Left colon (tissue), 2 donors: ENCODE measurements around the gene RAD51B. TPM values are rescaled to one million over a fixed set of nuclear protein-coding genes. Genes with fewer than 3 reads are reported as not detected.
A peak's percentile ranks its signal among the peaks of the same experiment; 100 is the strongest.

ENCODE experiments used
- ATAC-seq: fragments of 200-7000 bp; cut with Tn5 transposase; one replicate; pipeline ENCODE4 v1.9.1; 2020; ENCODE audit warnings: mild to moderate bottlenecking, moderate library complexity
- DNase-seq, 2 donors: peaks; one replicate each; pipeline ENCODE4 v3.0.0-alpha.2; 2020
- intact Hi-C, 2 donors: fragments of 100-400 bp; cut with DNase I in 1 of 2; cut with micrococcal nuclease in 1 of 2; formaldehyde crosslinking; loops; one replicate each; pipeline versions ENCODE4 v1.11.2 to v1.14.0; 2022; cut with DNase I, micrococcal nuclease
- total RNA-seq, 2 donors: library from RNA; stranded (reverse); fragmentation: NEBNext Ultra II Directional; extraction: Animal tissue kit (Norgen Biotek cat#: 25700); gene quantifications; one replicate each; pipeline ENCODE4 v1.2.1, GENCODE V29; 2021
- donor health status: DM: no; HTN: no; CAD: no.
- donor health status: DM: yes; HTN: yes; CAD: no.

The RAD51B gene
- total RNA-seq, 2 donors from 2014 or later = 13.7 to 16.8 TPM

DNA sequence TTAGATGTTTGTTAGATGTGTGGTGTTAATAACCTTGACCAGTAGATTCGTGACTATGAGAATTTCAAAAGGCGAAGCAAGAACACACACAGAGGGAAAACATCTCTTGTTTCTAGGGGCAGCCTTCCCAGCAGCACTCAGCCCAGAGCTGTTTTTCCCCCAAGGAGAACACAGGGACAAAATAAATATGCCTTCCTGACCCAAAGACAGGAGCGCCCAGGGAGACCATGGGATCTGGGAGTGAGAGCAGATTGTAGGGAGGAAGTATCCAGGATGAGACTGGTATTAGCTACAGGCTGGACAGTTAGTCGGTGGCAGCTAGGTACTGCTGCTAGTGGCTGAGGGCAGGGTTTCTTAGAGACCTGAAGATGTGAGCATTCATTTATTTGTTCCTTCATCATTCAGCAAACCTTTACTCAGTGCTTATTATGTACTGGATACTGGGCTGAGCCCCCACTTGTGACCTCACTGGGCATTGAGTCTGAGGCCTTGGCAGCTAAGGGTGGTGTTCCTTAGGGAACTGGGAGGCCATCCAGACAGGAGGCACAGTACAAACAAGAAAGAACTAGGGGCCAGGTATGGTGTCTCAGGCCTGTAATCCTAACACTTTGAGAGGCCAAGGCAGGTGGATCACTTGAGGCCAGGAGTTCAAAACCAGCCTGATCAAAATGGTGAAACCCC lies 503.5 kb downstream of the RAD51B start:
- ATAC-seq (no peak), DNase-seq (no peak)
- intact Hi-C loops = no loop called here

DNA sequence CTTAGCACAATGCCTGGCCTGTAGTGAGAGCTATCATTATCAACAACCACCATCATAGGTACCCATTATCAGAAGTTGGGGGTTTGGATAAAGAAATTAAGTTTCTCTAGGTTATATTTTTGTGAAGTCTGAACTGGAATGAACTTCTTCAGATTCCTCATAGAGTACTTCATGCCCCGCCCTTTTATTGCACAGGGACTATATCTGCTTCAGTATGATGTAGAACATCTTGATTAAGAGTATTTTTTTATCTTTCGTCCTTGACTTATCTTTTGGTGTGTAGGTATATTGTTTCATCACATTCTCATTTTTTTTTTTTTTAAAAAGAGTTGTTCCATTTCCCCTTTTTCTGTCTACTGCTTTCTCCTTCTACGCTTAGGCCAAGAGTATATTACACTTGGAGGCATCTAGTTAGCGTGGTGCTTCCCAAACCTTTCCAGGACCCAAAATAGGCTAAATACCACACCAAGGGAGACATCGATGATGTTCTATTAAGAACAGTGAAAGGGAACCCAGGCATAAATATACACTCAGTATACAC lies 505.8 kb downstream of the RAD51B start:
- intact Hi-C loops = no loop called here
- ATAC-seq = peak; percentile 62
- DNase-seq = no peak

DNA sequence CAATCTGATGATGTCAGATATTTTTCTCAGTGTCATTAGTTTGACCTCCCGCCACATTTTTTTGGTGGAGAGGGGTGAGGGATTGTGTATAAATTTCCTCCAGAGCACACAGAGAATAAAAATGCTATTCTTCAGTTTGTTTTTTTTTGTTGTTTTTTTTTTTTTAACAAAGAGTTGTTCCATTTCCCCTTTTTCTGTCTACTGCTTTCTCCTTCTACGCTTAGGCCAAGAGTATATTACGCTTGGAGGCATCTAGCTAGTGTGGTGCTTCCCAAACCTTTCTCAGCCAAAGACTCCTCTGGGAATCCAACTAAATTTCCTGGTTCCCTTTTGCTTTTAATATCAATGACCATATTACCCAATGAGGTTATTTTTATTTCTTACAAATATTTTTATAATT lies 507.7 kb downstream of the RAD51B start:
- intact Hi-C loops = no loop called here
- ATAC-seq = no peak
- no peak for DNase-seq

DNA sequence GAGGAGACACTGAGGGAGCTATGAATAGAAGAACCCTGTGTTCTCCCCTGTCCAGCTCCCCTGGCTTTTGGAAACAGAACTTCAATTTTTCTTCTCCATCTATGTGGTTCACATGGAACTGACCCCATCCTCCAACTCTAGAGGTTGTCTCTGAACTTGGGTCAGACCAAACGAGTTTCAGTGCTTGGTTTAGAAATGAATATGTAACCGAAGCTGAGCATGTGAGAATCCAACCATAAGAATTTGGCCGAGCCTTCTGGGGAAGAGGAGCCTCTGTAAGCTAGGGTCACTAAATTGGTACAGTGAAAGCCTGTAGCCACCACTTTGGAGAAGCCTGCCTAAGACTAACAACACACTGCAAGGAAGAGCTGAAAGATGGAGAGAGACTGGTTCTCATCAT lies 508.9 kb downstream of the RAD51B start:
- intact Hi-C loops = no loop called here
- DNase-seq = no peak
- no peak for ATAC-seq

DNA sequence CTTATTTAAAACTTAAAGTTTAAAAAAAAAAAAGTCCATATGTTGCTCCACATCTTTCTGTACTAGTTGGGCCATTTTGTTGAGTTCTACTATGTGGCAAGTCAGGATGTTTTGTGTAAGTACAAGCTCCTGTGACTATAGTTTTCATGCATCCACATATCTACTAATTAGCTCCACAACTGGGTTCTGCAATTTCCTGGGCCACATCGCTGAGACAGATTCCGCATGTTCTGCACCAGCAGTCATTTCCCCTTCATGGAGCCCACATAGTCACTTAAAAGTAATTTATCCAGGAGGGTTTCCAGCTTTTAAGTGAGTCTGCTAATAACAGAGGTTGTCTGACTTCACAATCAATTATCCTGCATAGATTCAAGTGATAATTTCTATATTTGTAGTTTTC lies 511.8 kb downstream of the RAD51B start:
- ATAC-seq = no peak
- no peak for DNase-seq
- intact Hi-C loops = no loop called here

DNA sequence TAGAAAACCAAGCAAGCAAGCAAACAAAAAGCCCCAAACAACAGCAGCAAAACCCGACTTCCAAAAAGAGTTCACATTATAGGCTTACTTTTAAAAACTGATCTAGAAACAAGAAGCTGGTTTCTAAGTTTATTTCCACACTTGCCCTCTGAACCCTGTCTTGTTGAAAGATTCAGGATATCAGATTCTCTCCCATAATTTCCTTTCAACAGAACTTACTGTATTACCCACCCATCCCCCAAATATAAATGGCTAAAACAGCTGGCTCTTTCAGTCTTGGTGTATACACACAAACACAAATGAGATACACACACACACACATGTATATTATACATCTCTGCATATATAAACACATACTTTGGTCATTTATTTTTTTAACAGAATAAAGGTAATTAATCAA lies 512.4 kb downstream of the RAD51B start:
- intact Hi-C loops = no loop called here

DNA sequence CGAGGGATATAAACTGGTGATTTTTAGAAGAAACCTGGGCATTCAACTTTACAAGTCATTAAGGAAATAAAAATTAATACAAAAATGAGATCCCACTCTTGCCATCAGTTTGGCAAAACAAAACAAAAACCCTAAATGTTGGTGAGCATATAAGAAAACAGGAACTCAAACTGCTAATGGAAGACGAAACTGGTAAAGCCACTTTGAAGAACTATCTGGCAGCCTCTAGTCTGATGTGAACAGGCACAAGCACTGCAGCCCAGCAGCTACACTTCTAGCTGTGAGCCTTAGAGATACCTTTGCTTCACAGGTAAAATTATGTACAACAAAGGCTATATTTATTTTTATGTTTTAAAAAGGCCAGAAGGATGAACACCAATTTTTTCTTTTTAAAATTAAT lies 513.7 kb downstream of the RAD51B start:
- ATAC-seq (no peak), DNase-seq (no peak)
- intact Hi-C loops = no loop called here

More for the DNA sequence above, 512.4 kb downstream of the RAD51B start:
- no peak for DNase-seq
- no peak for ATAC-seq

DNA sequence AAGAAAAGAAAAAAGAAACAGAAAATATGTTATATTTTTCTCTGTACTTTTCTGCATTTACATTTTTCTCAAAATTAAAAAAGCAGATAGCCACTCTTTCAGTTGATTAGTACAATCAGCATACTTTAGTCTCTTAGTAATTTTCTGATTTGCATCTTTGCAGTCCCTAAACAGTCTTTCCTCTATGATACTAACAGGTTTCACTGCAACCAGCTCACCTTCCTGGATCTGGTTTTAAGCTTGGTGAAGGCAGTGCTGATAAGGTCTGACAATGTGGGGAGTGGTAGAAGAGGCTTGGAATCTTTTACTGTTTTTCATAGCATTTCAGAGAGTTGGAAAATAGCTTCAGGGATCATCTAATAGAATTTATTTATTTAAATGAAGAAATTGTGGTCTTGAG lies 515.7 kb downstream of the RAD51B start:
- intact Hi-C loops = no loop called here
- DNase-seq (no peak), ATAC-seq (no peak)

DNA sequence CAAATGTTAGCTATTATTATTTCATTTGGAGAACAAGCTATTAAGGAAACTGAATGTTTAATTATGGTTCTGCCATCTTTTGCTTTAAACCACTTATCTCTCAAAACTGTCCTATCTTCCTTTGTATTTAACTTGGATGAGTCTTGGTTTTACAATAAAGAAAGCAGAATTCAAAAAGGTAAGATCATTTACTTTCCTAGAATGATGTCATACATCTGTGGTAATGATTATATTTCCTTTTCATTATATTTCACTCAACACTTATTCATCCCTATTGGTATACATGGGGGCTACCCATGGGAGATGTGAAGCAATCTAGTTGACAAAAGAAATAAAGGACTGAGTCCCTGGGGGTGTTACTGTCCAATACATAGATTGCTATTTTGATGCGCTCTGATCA lies 516.6 kb downstream of the RAD51B start:
- DNase-seq = no peak
- intact Hi-C loops = no loop called here
- no peak for ATAC-seq

DNA sequence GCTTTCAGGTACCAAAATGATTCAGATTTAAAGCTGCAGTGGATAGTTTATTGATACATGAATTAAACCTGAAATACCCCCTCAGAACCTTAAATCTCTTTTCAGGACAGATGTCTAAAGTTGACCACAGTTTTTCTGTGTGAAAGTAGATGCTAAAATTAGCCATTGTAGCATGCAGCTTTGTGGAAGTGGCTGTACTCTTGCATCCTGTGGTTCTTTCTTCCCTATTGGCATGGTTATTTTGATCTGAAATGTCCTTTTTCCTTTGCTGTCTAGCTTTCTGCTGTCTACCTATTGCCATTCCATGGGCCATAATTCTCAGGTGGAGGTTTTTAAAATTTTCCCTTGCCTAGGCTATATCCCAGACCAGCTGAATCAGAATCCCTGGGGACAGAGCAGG lies 517.7 kb downstream of the RAD51B start:
- DNase-seq = no peak
- intact Hi-C loops = no loop called here
- no peak for ATAC-seq

DNA sequence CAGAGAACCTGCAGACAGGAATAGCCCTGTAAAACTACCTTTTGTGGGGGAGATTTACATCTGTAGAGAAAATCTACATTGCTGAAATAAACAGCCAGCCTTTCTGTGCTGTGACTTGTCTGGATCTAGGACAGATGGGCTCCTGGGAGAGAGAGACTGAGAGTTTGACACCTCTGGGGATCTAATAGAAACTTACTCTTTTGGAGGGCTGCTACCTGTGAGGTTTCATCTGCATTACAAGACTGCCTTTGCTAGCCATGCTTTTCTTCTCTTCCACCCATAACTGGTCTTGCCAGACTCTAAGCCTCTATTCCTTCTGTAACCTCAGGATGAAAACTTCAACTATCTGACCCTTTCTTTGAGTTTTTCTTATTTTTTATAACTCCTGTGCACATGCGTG lies 520.7 kb downstream of the RAD51B start:
- DNase-seq (no peak), ATAC-seq (no peak)
- intact Hi-C loops = no loop called here

DNA sequence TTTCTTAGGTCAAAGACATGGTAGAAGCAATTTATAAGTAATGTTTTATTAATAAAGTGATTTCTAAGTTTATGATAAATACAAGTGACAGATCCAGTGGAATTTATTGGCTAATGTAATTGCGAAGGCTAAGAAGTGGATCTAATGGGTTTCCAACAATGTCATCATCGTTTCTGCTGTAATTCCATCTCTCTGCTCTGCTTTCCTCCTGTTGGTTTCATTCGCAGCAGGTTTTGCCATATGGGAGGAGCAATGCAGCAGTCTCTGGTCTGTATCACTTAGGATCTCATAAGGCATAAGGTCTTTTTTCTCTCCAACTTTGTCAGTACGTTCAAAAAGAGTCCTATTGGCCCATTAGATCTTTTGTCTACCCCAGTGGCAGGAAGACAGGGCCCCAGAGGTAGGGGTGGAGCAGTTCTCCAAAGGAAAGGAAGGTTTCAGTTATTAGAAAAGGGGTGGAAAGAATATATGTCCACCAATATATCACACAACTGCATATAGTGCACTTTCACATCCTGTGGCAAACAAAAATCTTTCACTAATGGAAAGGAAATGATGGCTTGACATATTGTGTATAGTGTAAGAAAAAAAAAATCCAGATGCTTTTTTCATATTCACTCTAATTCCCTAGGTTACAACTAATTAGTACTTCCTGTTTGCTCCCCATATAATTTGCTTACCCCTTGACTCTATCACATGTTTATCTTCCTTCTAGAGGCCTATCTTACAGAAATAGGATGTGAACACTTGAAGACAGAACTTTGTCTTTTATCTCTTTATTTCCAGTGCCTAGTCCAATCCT lies 522.0 kb downstream of the RAD51B start:
- no peak for ATAC-seq
- intact Hi-C loops = no loop called here
- no peak for DNase-seq

DNA sequence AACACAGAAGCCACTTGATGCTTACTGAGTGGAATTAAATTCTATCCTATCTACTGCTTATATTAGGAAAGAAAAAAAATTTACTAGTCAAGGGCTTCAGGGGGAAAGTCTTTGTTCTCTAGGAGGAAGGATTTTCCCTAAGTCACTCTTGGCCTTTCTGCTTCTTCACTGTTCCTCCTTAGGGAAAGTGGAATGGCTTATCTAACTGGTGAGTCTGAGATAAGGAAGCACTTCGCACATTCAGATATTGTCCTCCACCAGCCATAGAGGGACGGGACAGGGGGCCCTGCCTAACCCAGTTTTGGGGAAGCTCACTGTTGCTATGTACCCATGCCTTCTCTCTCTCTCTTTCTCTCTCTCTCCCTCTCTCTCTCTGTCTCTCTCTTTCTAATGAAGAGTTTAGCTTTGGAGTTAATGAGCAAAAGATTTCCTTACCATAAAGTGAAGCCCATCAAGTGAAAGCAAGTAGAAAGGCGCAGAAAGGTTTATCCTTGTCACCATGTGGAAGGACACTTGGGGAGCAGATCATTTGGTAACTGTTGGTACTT lies 522.7 kb downstream of the RAD51B start:
- intact Hi-C loops = no loop called here
- ATAC-seq = no peak
- DNase-seq = no peak

DNA sequence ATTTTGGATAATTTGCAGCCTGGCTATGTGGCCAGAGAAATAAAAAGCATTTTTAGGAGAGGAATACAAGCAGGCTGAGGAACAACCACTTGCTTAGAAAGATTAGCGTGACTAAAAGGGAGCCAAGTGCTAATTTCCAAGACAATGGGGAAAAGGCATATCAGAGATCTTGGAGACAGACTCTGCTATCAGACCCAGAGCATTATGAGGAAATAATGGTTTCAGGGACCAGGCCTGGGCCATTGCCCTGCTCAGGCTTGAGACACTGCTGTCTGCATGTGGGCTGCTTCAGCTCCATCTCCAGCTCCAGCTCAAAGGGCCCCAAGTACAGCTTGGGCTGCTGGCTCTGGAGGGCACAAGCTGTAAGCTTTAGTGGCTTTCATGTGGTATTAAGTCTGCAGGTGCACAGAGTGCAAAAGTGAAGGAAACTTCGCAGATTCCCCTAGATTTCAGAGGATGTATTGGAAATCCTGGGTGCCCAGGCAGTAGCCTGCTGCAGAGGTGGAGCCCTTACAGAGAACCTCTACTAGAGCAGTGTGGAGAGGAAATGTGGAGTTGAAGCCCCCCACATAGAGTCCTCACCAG lies 524.0 kb downstream of the RAD51B start:
- intact Hi-C loops = no loop called here
- no peak for DNase-seq
- ATAC-seq = no peak

DNA sequence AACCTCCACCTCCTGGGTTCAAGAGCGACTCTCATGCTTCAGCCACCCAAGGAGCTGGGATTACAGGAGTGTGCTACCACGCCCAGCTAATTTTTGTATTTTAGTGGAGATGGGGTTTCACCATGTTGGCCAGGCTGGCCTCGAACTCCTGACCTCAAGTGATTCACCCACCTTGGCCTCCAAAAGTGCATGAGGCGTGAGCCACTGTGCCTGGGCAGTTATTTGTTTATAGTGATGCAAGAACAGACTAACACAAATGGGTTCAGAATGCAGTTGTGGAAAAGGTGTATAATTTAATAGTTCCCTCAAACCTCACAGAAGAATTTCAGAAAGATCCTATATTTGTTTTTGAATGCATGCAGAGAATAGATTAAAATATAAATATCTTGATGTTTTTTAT lies 526.2 kb downstream of the RAD51B start:
- no peak for DNase-seq
- no peak for ATAC-seq
- intact Hi-C loops = no loop called here

DNA sequence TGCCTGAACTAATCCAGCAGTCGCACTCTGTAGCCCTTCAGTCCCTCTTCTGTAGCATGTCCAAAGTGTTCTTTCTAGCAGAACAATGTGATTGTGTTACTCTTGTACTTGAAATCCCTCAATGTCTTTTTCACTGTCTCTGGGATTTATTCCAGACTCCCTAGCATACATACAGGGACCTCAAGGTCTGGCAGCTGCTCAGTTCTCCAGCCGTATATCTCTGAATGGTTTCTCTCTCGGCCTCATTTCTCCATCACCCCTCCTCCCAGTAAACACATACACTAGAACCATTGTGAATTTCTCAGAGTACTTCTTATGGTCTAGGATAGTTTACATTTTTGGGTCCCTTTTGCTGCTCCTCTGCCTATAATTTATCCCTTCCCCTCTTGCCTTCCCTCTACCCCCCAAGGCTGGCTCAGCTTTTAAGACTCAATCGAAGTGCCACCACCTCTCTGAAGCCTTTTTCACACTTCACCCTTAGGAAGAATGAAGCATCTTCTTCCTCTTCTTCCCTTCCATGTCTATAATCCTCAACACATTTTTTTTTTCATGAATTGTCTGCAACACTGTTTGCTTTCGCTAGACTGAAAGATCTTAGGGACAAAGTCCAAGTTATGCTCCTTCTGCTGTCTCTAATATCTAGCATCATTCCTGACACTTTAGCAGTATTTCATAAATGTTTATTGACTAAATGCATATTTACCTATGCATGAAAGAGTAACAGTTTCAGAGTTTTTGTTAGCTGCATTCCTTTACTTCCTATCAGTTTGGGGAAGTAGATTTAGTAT lies 527.2 kb downstream of the RAD51B start:
- peak; percentile 67 for ATAC-seq
- no peak for DNase-seq
- intact Hi-C loops = no loop called here

DNA sequence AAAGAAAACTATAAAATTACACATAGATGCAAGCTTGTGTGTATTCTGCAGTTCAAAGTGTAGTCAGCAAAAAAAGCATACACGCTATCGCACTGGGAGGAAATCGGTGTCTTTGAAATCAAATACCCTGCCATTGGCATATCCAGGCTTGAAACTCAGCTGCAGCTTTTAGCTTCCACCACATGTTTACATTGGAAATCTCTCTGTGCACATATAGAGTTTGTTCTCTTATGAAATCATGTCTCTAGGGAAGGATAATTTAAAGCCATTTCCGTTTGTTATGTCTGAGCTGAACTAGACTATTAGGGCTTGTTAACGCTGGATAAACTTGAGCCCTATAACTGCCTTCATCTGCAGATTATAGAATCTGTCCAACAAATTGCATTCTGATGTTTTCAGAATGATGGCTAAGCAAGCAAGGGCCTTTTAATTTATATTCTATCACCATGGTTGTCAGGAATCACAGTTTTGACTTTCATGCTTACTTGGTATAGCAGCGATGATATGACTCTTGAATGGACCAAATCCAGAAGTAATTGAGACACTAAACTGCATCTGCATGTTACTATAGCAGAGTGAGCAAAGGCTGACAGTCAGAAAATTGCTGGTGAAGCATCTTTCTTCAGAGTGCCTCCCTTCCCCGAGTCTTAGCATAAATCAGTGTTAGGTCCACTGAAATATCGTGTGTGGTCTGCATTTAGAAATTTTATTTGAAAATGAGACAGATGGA lies 530.5 kb downstream of the RAD51B start:
- DNase-seq (no peak), ATAC-seq (peak; percentile 66)
- intact Hi-C loops = no loop called here

DNA sequence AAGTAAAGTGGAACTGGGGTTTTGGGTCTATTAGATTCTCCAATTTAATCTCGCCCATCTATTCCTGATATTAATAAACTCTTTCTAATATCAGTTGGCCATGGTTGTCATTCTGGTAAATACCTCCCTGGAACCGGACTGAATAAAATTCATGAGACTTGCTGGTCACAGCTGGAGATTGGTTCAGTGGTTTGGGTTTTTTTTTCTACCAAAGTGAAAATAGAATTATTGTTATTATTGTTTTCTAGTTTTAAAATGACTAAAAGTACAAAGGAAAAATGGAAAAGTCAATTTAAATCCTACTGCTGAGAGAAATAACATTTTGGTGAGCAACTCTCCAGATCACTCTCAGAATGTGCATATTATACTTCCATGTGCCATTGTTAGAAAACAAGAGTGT lies 535.8 kb downstream of the RAD51B start:
- no peak for ATAC-seq
- DNase-seq = no peak
- intact Hi-C loops = no loop called here
